LNCaP clone FGC (cell line): ENCODE results near the gene SAT1.
"Not testable (repeated sequence)": the region's sequence is repeated elsewhere in the genome, so short reads cannot be mapped to it uniquely, and the experiment has no call there.

Experiments used
- DNase-seq: peaks from one replicate; pipeline ENCODE4 v3.0.0-alpha.2; 2011; ENCODE audit warnings: low read depth
- H3K4me3 ChIP-seq: 2 replicates; pipeline ENCODE4 v1.5.1; 2011; ENCODE audit warnings: mild to moderate bottlenecking, low read depth, low read length, control low read depth
- TF ChIP-seq, protein P1 (sequence below): IDR thresholded peaks from 2 replicates; pipeline ENCODE4 v1.5.1; 2012; ENCODE audit warnings: mild to moderate bottlenecking; ENCODE audit not compliant: control insufficient read depth, insufficient read depth; ENCODE audit errors: extremely low read depth

SAT1 gene

DNA sequence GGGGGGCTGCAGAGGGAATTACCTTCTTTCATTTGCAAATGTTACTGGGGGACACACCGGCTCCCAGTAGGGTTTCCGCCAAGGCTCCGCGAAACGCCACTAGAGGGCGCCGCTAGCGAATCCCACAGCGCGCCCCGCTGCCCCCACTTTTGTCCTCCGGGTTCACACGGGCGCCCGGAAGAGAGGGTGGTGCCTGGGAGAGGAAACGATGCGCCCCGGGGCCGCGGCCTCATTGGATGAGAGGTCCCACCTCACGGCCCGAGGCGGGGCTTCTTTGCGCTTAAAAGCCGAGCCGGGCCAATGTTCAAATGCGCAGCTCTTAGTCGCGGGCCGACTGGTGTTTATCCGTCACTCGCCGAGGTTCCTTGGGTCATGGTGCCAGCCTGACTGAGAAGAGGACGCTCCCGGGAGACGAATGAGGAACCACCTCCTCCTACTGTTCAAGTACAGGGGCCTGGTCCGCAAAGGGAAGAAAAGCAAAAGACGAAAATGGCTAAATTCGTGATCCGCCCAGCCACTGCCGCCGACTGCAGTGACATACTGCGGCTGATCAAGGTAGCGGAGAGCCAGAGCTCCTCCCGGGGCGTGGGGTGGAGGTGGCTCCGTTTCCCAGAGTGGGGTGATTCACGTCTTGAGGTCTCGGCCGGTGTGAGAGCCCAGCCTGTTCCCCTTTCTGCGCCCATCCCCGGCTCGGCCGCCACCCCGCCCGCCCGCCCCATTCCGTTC lies at the start of gene SAT1:
SAT1 (plus strand) TSS at position 311 of the 726 bp plus-strand sequence; CDS start at position 490, 179 bp downstream.
- DNase-seq = peak; percentile 72
- TF ChIP-seq, protein P1, sequence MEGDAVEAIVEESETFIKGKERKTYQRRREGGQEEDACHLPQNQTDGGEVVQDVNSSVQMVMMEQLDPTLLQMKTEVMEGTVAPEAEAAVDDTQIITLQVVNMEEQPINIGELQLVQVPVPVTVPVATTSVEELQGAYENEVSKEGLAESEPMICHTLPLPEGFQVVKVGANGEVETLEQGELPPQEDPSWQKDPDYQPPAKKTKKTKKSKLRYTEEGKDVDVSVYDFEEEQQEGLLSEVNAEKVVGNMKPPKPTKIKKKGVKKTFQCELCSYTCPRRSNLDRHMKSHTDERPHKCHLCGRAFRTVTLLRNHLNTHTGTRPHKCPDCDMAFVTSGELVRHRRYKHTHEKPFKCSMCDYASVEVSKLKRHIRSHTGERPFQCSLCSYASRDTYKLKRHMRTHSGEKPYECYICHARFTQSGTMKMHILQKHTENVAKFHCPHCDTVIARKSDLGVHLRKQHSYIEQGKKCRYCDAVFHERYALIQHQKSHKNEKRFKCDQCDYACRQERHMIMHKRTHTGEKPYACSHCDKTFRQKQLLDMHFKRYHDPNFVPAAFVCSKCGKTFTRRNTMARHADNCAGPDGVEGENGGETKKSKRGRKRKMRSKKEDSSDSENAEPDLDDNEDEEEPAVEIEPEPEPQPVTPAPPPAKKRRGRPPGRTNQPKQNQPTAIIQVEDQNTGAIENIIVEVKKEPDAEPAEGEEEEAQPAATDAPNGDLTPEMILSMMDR = peak; percentile 53
- peak within 1 kb of the TSS; percentile 78 for H3K4me3 ChIP-seq

DNA sequence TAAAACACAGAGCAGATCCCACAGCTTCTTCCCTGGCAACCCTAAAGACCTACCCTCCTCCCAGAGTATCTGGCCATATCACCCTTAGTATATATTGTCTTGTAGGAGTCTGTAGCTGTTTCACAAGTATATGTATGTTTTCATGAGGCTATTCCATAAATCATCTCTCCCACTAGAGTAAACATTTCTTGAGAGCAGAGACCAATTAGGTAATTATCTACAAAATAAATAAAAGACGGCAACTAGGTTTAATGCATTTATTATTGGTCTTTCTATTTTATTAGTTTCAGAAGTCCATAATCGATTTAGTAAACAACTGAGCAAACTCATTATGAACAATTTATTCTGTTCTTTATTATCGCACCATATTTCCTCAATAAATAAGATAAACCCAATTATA lies 46.9 kb upstream of the SAT1 start:
- TF ChIP-seq, protein P1 = no peak
- no peak overlapping the region for H3K4me3 ChIP-seq
- peak; percentile 58 for DNase-seq

DNA sequence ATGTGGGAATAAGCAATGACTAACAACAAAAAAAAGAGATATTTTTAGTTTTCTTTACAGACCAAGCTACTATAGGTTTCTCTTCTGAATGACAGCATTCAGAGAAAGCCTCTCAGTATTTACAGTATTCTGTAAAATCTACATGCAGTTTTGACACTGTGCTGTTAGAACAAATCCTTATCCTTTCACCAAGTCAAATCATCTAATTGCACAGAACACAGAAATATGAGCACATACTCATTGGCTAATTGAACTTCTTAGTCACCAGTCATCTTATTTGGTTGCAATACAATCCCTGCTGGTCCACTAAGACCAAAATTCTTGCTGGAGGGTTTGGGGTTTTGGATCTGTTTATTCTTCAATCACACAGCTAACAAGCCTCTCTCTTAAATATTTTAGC lies 45.6 kb upstream of the SAT1 start:
- DNase-seq = no peak
- no peak overlapping the region for H3K4me3 ChIP-seq
- TF ChIP-seq, protein P1 = no peak

DNA sequence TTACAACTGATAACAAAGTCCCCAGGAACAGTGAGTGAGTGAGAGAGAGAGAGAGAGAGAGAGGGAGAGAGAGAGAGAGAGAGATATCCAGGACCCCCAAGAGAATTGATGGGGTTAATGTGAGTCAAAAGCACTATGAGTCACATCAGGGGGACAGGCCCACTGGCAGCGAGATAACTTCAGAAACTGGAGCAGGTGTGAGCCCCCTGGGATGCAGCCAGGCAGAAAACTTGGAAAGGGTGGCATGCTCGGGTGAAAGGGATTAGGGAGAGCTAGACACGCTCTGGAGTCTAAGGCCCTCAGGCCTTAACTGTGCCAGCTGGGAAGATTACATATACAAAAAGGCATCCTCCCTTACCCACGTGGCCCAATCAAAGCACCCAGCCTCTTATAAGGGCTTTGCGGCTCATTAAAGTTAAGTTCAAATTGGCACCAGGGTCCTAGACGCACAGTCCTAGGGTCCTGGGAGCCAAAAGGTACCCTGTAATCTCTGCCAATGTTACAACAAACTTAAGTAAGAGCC lies 40.7 kb upstream of the SAT1 start:
- peak overlapping the region; percentile 67 for H3K4me3 ChIP-seq
- TF ChIP-seq, protein P1 = no peak
- DNase-seq = peak; percentile 65

DNA sequence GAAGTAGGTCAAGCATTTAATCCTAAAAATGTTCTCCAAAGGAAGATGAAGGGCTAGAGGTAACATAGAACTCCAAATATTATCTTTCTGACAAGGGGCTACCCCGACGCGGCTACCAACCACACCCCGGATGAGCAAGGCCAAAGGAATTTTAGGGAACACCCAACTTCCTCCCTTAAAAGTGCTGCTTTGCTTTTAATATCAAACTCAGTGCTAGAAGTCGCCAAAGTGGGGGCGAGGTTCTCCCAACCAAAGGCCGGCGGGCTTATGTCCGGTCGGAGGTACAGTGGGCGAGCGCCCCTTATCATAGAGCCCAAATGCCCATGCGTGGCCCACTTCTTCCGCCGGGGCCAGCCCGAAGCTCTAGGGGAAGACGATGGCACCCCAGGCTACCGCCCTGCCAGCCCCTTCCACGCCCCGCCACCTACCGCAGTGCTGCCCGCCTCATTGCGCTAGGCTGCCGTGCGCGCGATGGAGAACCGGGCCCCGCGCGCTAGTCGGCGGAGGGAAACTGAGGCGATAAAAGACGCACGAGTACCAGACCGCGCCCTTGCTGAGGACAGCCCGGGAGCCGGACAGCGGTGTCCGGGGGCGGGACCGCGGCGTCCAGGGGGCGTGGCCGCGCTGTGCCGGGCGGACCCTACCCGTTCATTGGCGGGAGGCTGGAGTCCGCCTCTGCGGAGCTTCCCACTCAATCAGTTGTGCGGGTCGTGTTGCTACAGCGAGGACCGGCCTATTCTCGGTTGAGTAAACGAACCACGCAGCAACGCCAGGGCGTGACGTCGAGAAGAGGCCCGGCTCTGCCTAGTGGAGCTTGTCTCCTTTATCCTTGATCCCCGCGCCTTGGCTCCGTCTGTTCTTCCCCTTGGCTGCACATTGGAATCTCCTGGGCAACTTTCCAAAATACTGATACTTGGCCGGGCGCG lies 40.0 kb upstream of the SAT1 start, which contains the start of gene ACOT9:
ACOT9 (minus strand) TSS at position 580 of the 926 bp plus-strand sequence; CDS start at position 448, 132 bp downstream.
- peak; percentile 91 for DNase-seq
- TF ChIP-seq, protein P1 = no peak
- H3K4me3 ChIP-seq = peak within 1 kb of the TSS; percentile 67

DNA sequence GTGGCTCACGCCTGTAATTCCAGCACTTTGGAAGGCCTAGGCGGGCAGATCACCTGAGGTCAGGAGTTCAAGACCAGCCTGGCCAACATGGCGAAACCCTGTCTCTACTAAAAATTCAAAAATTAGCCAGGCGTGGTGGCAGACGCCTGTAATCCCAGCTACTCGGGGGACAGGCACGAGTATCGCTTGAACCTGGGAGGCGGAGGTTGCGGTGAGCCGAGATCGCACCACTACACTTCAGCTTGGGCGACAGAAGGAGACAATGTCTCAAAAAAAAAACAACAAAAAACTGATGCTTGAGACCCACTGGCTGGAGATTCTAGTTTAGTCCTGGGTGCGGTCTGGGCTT lies 39.4 kb upstream of the SAT1 start:
- peak overlapping the region; percentile 67 for H3K4me3 ChIP-seq
- DNase-seq = not testable (repeated sequence)

DNA sequence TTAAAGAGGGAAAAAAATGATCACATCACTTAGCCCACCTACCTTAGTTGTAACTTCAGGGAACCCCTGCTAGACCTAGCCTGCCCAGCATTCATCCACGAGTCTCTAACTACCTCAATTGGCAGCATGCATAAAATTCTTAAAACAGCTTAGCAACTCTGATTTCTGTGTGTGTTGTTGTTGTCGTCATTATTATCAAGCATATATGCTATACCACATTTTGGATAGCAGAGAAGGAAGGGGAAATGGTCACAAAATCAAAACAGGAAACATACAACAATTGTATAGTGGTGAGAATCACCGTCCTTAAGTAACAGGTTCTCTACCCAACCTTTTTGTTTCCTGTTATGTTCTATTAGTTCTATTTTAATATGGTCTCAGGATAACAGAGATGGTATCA lies 37.2 kb upstream of the SAT1 start:
- TF ChIP-seq, protein P1 = no peak

More for the DNA sequence above, 37.2 kb upstream of the SAT1 start:
- H3K4me3 ChIP-seq = no peak overlapping the region
- no peak for DNase-seq
